ENCODE data around the gene BARX1.

BARX1 gene

DNA sequence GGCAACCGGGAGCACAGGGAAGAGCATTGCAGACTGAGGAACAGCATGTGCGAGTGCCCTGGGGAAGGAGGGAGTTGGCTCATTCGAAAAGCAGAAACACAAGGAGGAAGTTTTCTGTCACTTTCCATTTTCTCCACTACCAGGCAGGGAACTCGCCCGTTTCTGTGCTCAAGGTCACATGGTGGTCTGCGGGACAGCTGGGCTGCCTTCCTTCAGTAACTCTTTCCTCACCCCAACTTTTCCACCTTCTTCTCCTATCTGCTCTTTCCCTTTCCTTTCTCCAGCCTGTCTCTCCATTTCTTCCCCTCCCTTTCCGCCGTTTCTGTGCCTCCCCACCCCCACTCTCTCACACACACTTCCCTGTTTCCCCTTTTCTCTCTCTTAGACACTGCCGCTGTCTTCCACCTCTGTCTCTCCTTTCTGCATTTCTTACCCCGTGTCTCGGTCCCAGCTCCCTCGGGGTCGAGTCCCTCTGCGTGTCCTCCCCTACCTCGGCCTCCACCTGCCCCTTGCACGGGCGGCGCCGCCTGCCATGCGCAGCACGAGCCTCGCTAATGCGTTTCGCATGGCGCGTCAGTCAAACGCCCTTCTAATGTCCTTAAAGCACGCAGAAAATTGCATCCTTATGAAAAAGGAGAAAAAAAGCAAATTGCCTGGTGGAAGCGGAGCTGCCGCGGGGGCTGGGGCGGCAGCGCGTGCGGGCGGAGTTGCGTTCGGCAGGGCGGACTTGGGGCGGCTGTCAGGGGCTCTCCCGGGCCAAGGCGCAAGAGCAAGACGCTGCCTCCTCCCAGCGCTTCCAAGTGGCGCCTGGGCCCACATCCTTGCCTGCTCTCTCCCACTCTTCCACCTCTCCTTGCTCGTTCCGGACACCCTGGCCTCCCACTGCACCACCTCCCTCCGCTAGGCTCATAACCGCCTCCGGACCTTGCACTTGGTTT, 9.5 kb downstream of the BARX1 start:
- no peak for ATAC-seq
- TF ChIP-seq ARNTL (CRISPR knock-in tag; IDR thresholded peaks at IDR 0.05; ENCODE audit: borderline replicate concordance, low read depth) (no peak), PPARA (CRISPR knock-in tag; IDR thresholded peaks at IDR 0.05; ENCODE audit: borderline replicate concordance) (no peak), CSDC2 (CRISPR knock-in tag; IDR thresholded peaks at IDR 0.05) (no peak), ZFP3 (CRISPR knock-in tag; IDR thresholded peaks at IDR 0.05) (no peak), ISL1 (CRISPR knock-in tag; IDR thresholded peaks at IDR 0.05) (no peak), CREB5 (CRISPR knock-in tag; IDR thresholded peaks at IDR 0.05; ENCODE audit: low read depth) (no peak), ZNF70 (CRISPR knock-in tag; IDR thresholded peaks at IDR 0.05) (no peak), CSRNP3 (CRISPR knock-in tag; IDR thresholded peaks at IDR 0.05) (no peak)
- TF ChIP-seq, protein P1, sequence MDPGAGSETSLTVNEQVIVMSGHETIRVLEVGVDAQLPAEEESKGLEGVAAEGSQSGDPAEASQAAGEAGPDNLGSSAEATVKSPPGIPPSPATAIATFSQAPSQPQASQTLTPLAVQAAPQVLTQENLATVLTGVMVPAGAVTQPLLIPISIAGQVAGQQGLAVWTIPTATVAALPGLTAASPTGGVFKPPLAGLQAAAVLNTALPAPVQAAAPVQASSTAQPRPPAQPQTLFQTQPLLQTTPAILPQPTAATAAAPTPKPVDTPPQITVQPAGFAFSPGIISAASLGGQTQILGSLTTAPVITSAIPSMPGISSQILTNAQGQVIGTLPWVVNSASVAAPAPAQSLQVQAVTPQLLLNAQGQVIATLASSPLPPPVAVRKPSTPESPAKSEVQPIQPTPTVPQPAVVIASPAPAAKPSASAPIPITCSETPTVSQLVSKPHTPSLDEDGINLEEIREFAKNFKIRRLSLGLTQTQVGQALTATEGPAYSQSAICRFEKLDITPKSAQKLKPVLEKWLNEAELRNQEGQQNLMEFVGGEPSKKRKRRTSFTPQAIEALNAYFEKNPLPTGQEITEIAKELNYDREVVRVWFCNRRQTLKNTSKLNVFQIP (CRISPR knock-in tag; IDR thresholded peaks at IDR 0.05; ENCODE audit: borderline replicate concordance, low read depth): no peak

DNA sequence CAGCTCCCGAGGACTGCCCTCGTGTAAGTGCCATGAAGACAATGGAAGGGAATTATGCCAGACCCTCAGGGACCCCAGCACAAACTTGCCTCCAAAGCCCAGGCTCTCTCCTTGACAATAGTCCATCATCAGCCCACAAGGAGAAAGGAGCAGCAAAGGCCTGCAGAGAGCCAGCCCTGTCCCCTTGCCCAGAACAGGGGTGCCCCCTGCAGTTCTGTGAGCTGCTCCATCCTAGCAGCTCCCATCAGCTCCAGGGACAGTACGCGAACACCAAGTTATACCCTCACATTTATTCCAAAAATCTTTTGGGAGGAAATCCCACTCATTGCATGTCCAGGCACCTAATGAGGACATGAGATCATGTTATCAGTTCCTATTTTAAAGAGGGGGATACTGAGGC, 11.1 kb downstream of the BARX1 start:
- no peak for TF ChIP-seq ZC3H10 (CRISPR knock-in tag; IDR thresholded peaks at IDR 0.05)
- no peak for TF ChIP-seq PPARA (CRISPR knock-in tag; IDR thresholded peaks at IDR 0.05; ENCODE audit: borderline replicate concordance)
- TF ChIP-seq CSRNP3 (CRISPR knock-in tag; IDR thresholded peaks at IDR 0.05): no peak
- TF ChIP-seq SNAI2 (CRISPR knock-in tag; IDR thresholded peaks at IDR 0.05): no peak
- no peak for TF ChIP-seq BACH2 (CRISPR knock-in tag; IDR thresholded peaks at IDR 0.05; ENCODE audit: borderline replicate concordance)
- TF ChIP-seq ZNF70 (CRISPR knock-in tag; IDR thresholded peaks at IDR 0.05): no peak
- TF ChIP-seq OSR1 (CRISPR knock-in tag; IDR thresholded peaks at IDR 0.05): no peak
- TF ChIP-seq ZFP3 (CRISPR knock-in tag; IDR thresholded peaks at IDR 0.05): no peak
- TF ChIP-seq ISL1 (CRISPR knock-in tag; IDR thresholded peaks at IDR 0.05): no peak
- no peak for TF ChIP-seq ARNTL (CRISPR knock-in tag; IDR thresholded peaks at IDR 0.05; ENCODE audit: borderline replicate concordance, low read depth)
- TF ChIP-seq ZNF8 (CRISPR knock-in tag; IDR thresholded peaks at IDR 0.05): no peak
- TF ChIP-seq, protein P2, sequence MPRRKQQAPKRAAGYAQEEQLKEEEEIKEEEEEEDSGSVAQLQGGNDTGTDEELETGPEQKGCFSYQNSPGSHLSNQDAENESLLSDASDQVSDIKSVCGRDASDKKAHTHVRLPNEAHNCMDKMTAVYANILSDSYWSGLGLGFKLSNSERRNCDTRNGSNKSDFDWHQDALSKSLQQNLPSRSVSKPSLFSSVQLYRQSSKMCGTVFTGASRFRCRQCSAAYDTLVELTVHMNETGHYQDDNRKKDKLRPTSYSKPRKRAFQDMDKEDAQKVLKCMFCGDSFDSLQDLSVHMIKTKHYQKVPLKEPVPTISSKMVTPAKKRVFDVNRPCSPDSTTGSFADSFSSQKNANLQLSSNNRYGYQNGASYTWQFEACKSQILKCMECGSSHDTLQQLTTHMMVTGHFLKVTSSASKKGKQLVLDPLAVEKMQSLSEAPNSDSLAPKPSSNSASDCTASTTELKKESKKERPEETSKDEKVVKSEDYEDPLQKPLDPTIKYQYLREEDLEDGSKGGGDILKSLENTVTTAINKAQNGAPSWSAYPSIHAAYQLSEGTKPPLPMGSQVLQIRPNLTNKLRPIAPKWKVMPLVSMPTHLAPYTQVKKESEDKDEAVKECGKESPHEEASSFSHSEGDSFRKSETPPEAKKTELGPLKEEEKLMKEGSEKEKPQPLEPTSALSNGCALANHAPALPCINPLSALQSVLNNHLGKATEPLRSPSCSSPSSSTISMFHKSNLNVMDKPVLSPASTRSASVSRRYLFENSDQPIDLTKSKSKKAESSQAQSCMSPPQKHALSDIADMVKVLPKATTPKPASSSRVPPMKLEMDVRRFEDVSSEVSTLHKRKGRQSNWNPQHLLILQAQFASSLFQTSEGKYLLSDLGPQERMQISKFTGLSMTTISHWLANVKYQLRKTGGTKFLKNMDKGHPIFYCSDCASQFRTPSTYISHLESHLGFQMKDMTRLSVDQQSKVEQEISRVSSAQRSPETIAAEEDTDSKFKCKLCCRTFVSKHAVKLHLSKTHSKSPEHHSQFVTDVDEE (CRISPR knock-in tag; IDR thresholded peaks at IDR 0.05): no peak
- TF ChIP-seq ZFP30 (CRISPR knock-in tag; IDR thresholded peaks at IDR 0.05): no peak
- TF ChIP-seq, protein P3, sequence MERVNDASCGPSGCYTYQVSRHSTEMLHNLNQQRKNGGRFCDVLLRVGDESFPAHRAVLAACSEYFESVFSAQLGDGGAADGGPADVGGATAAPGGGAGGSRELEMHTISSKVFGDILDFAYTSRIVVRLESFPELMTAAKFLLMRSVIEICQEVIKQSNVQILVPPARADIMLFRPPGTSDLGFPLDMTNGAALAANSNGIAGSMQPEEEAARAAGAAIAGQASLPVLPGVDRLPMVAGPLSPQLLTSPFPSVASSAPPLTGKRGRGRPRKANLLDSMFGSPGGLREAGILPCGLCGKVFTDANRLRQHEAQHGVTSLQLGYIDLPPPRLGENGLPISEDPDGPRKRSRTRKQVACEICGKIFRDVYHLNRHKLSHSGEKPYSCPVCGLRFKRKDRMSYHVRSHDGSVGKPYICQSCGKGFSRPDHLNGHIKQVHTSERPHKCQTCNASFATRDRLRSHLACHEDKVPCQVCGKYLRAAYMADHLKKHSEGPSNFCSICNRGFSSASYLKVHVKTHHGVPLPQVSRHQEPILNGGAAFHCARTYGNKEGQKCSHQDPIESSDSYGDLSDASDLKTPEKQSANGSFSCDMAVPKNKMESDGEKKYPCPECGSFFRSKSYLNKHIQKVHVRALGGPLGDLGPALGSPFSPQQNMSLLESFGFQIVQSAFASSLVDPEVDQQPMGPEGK (CRISPR knock-in tag; IDR thresholded peaks at IDR 0.05; ENCODE audit: borderline replicate concordance): no peak
- TF ChIP-seq GLIS3 (CRISPR knock-in tag; IDR thresholded peaks at IDR 0.05): no peak
- no peak for ATAC-seq
